Dermis blood vessel endothelial cell (primary cell): Measurements from ENCODE around the gene ENAH. TPM values are rescaled to one million over a fixed set of nuclear protein-coding genes. Genes with fewer than 3 reads are reported as not detected.
A peak's percentile ranks its signal among the peaks of the same experiment; 100 is the strongest.
"Not testable (repeated sequence)": the region's sequence is repeated elsewhere in the genome, so short reads cannot be mapped to it uniquely, and the experiment has no call there.

Experiments
- DNase-seq: peaks from one replicate; pipeline ENCODE4 v3.0.0; 2010
- total RNA-seq: library from RNA; depleted of rRNA; stranded (reverse); fragments of >200 nt; gene quantifications from 2 replicates; pipeline ENCODE4 v1.2.3, GENCODE V29; 2014

Gene ENAH
- total RNA-seq, 1 donor from 2014 or later: 47.0 TPM

GRCh38 chr1:225644666-225645065, 8.3 kb downstream of the ENAH start:
- no peak for DNase-seq

- peak; percentile 65 for DNase-seq
These were observed 10.7 kb downstream of the ENAH start for GRCh38 chr1:225642177-225642576.

GRCh38 chr1:225638853-225639252, 14.1 kb downstream of the ENAH start:
- DNase-seq: no peak

- no peak for DNase-seq
These were observed 15.2 kb downstream of the ENAH start for GRCh38 chr1:225637651-225638199.

- DNase-seq: not testable (repeated sequence)
These were observed 15.9 kb downstream of the ENAH start for GRCh38 chr1:225636992-225637391.

GRCh38 chr1:225635649-225636048, 17.3 kb downstream of the ENAH start:
- DNase-seq: no peak

GRCh38 chr1:225632836-225633235, 20.1 kb downstream of the ENAH start:
- not testable (repeated sequence) for DNase-seq

- no peak for DNase-seq
These were observed 21.8 kb downstream of the ENAH start for GRCh38 chr1:225631021-225631663.

GRCh38 chr1:225629483-225629882, 23.4 kb downstream of the ENAH start:
- no peak for DNase-seq

- not testable (repeated sequence) for DNase-seq
These were observed 24.1 kb downstream of the ENAH start for GRCh38 chr1:225628794-225629193.

GRCh38 chr1:225627304-225627947, 25.5 kb downstream of the ENAH start:
- no peak for DNase-seq

- no peak for DNase-seq
These were observed 26.2 kb downstream of the ENAH start for GRCh38 chr1:225626698-225627097.

GRCh38 chr1:225617956-225618355, 35.0 kb downstream of the ENAH start:
- no peak for DNase-seq

- DNase-seq: no peak
These were observed 35.4 kb downstream of the ENAH start for GRCh38 chr1:225617479-225617878.

- DNase-seq: not testable (repeated sequence)
These were observed 37.5 kb downstream of the ENAH start for GRCh38 chr1:225615403-225615790.

GRCh38 chr1:225613006-225613405, 39.9 kb downstream of the ENAH start:
- DNase-seq: no peak

- no peak for DNase-seq
These were observed 40.6 kb downstream of the ENAH start for GRCh38 chr1:225612287-225612686.

- no peak for DNase-seq
These were observed 41.2 kb downstream of the ENAH start for GRCh38 chr1:225611537-225612223.

- no peak for DNase-seq
These were observed 42.4 kb downstream of the ENAH start for GRCh38 chr1:225610539-225610938.

- DNase-seq: no peak
These were observed 44.7 kb downstream of the ENAH start for GRCh38 chr1:225608014-225608796.

GRCh38 chr1:225607355-225607754, 45.6 kb downstream of the ENAH start:
- DNase-seq: no peak

GRCh38 chr1:225603538-225604354, 49.2 kb downstream of the ENAH start:
- DNase-seq: peak; percentile 74
